CD4-positive, alpha-beta T cell treated with Interleukin-12 subunit alpha and Interleukin-12 subunit beta, for 1 hour (primary cell): ENCODE data around the gene OR2A2.
"Not testable (repeated sequence)": the region's sequence is repeated elsewhere in the genome, so short reads cannot be mapped to it uniquely, and the experiment has no call there.

Source experiments
- DNase-seq: peaks from one replicate; pipeline ENCODE4 v3.0.0-alpha.2; 2020

OR2A2 gene

DNA sequence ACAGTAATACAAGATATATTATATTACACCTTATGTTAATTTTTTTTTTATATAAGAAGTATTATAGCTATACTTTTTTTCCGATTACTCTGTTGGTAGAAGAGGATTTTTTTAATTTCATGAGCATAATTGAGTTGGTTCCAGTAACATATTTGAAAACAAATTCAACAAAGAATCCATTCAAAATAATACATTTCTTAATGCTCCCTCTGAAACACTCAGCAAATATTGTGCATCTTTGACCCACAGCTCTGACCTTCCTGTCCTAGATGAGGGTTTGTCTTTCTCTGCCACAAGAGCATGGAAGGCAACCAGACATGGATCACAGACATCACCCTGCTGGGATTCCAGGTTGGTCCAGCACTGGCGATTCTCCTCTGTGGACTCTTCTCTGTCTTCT is at the start of gene OR2A2:
Gene OR2A2 (plus strand): TSS at position 301 of the 400 bp plus-strand sequence. CDS start 0 bp downstream, at position 301.
- DNase-seq = no peak

DNA sequence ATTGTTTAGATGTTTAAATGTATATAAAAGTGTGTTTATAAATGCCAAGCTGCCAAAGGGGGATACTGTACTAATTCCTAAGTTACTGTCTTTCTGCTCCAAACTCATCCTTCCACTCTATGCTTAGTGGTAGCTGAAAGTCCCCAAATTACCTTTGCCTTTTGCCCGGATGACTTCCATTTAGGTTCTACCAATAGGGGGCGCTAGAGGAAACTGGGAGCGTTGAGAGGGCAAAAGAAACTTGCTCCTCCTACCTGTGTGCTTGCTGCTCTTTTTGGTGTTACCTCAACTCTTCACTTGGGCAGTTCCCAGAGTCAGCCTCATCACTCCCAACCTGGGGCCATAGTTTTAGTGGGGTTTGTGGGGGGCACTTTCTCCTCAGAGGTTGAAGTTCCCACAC is 45.7 kb upstream of the OR2A2 start:
- DNase-seq = no peak

DNA sequence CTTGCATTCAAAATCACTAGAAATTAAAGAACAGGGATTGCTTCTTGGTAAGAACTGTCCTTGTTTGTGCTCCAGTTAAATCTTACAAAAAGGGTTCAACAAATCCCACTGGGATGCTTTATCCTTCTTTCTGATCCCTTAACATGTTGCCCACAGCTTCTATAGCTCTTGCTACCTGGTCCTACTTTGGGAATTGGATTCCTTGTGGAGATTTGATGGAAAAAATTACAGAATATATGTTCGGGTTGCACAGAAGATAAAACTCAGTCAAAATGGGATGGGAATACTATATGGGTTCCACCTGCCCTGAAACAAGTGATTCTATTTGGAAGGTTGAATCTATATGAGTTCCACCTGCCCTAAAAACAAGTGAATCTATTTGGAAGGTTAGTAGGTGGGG is 39.9 kb upstream of the OR2A2 start, which contains the start of gene OR2A25:
Gene OR2A25 (plus strand): TSS at position 301 of the 400 bp plus-strand sequence. CDS start 4,409 bp downstream, outside the sequence.
- no peak for DNase-seq

DNA sequence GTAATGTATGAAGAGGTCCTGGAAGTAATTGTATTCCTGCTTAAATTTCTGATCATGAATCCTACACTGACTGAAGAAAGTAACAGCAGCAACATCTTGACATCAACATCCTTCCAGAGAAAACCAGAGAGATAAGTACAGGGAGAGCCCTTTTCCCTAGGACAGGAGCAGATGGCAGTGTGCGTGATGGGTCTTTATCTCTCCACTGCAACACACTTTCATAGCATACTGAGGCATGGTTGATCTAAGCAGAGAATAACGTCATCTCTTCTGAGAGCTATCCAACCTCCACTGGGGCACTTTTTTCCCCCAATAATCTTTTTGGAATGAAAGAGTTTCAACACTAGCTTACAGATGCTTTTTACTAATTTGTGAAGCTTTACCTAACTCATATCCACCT is 39.4 kb upstream of the OR2A2 start:
- no peak for DNase-seq

DNA sequence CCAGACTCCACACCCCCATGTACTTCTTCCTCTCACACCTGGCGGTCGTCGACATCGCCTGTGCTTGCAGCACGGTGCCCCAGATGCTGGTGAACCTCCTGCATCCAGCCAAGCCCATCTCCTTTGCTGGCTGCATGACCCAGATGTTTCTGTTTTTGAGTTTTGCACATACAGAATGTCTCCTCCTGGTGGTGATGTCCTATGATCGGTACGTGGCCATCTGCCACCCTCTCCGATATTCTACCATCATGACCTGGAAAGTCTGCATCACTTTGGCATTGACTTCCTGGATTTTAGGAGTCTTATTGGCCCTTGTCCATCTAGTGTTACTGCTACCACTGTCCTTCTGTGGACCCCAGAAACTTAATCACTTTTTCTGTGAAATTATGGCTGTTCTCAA is 35.0 kb upstream of the OR2A2 start:
- no peak for DNase-seq

DNA sequence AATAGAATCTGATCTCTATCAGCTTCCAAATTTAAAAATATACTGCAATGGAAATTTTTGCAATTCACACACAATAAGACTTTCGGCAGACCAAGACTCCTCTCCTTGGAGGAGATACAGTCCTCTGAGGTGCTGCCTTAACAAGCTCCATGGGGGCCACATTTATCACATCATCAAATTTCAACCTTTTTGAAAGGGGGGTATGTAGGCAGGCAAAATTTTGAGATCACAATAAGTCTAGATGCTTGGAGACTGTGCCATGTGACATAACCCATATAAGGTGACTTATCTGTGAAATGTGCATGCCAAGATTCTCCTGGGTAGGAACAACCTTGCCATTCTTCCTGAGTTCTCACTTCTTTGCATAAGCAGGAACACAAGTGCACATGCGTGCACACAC is 23.4 kb upstream of the OR2A2 start, which contains the start of gene OR2A12:
Gene OR2A12 (plus strand): TSS at position 301 of the 400 bp plus-strand sequence. CDS start 8,830 bp downstream, outside the sequence.
- DNase-seq = no peak

- no peak for DNase-seq
Observed at GRCh38 chr7:144086730-144087129, 22.7 kb upstream of the OR2A2 start.

DNA sequence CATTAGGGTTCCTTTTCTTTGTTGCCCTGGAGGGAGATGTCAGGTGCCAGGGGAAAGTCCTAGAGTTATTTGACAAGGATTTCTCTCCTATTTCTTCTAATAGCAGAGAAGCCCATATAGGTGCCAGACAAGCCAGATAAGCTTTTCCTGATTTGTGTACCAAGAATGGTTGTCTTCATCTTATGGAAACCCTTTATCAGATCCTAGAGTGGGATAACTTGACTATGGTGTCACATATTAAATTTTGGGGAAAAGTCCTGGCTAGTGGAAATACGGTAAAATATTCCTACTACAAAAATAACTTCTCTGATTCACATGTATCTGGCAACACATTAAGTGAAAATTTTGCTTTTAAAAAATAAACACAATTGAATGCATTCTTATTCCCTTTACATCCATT is 22.2 kb upstream of the OR2A2 start:
- no peak for DNase-seq

GRCh38 chr7:144090667-144091066 is 18.7 kb upstream of the OR2A2 start:
- DNase-seq = no peak

DNA sequence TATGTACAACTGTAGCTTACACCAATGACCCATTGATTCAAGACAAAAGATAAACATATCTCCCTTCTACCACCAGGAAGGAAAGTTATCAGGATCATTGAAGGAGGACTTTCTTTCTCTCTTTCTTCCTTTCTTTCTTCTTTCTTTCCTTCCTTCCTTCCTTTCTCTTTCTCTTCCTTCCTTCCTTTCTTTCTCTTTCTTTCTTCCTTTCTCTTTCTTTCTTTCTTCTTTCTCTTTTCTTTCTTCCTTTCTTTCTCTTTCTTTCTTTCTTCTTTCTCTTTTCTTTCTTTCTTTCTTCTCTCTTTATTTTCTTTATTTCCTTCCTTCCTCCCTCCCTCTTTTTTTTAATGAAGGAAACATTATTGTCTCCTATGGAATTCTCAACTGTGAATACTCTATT is 10.6 kb upstream of the OR2A2 start:
- DNase-seq = no peak

DNA sequence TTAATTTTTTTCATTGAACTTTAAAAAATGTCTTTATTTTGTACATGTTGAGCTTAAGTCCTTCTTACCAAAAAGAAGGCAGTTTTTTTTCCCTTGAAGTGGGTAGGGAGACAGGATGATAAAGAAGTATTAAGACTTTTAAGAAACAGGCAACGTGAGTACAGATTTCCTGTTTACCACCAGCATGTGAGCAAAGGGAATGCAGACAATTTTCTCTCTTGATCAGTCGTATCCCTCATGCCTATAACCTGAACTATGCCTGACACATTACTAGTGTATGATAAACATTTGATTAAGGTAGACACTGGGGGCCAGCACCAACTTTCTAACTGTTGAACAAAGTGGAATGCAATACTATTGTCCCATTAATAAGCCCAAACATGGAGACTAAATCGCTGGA is 8.8 kb upstream of the OR2A2 start:
- no peak for DNase-seq

GRCh38 chr7:144102041-144102440 is 7.3 kb upstream of the OR2A2 start:
- DNase-seq = no peak

DNA sequence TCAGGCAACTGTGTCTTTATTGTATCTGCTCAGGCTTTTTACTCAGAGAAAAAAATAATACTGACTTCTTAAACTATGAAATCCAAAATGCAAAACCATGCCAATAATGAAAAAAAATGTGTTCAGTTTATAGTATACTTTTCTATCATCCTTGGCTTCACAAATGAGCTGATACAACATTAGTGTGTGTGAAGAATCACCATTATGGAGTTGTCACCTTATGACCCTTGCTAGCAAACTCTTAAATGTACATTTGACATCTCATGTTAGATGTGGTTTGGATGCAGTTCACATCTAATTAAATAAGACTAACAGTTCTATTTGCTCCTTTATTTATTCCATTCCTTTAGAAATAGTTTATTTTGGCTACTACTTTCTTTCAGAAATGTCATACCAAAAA is 4.2 kb upstream of the OR2A2 start:
- no peak for DNase-seq

DNA sequence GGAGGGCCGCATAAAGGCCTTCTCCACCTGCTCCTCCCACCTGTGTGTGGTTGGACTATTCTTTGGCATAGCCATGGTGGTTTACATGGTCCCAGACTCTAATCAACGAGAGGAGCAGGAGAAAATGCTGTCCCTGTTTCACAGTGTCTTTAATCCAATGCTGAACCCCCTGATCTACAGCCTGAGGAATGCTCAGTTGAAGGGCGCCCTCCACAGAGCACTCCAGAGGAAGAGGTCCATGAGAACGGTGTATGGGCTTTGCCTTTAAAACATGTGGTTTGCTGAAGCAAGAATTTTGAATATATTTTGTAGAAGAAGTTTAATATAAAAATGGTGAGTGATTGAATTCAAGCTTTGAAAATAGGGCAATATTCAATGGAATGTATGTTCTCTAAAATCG is 889 bp downstream of the OR2A2 start:
- DNase-seq = no peak

DNA sequence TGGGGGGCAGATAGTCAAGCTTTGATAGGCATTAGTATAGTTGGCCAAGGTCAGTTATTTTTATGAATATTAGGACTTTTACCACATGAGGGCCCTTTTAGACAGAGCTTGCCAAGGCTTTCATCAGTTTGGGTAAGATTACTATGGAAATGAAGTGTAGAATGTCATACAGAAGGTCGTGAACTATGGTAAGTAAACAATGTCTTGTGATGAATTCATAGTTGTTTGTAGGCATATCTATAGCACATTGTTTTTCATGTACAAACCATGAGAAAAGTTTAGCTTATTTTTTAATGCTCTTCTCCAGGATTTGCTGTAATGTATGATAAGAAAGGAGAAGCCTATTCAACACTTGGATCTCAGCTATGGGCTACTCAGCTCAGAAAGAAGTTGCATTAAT is 4.3 kb downstream of the OR2A2 start:
- DNase-seq = no peak

DNA sequence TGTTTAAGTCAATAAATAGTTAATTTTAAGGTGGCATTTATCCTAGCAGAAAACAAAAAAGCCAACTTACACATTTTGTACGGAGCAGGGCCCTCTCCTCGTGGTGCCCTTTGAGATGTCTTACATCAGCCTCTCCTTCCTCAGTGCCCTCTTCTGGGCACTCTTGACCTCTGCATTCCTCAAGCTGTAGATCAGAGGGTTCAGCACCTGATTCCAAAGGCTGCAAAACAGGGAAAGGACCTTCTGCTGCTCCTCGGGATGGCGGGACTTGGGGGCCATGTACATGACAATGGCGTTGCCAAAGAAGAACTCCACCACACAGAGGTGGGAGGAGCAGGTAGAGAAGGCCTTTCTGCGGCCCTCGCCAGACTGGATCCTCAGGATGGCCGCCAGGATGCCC is 9.0 kb downstream of the OR2A2 start:
- DNase-seq = no peak

DNA sequence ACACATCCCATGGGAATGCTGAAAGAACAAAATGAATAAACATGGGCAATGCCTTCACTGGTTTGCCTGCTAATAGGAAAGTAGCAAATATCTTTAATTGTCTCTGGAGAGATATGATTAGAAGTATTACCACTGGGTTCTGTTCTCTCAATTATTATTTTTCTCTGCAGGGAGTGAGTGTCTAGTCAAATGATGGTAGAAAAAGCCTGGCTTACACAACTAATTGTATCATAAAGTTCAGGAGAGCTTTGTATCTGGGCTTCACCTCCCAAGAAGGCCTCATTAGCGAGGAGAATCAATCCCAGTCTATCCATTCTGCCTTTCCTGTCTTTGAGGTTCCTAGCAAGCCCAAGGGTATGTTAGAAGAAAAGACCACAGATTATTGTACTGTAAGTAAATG is 13.5 kb downstream of the OR2A2 start, which contains the start of gene OR2A14:
Gene OR2A14 (plus strand): TSS at position 301 of the 400 bp plus-strand sequence. CDS start 5,937 bp downstream, outside the sequence.
- DNase-seq = no peak

DNA sequence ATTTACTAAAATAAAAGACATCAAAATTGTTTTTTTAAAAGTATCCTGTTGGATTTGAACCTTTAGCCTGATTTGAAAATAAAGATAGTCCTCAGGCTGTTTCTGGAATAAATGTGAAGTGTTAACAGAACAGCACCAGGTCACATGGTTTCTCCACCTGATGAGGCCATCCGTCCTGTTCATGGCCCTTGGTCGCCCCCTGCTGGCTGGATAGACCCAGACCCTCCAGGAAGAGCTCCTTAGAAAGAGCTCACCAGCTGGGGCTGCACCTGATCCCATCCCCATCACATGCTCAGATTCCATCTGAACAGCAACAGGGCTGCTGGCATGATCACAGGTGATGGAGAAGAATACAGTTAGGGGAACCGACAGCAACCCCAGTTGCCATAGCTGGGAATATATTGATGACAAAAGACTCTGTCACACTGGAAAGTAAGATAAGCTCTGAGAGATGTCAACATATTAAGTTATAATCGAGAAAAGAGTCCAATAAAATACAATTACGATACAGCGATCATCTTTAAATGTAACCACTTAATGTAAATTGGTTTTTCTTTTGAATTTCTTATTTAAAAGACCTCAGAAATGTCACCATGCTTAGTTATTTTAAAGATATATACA is 18.4 kb downstream of the OR2A2 start:
- peak; percentile 80 for DNase-seq

DNA sequence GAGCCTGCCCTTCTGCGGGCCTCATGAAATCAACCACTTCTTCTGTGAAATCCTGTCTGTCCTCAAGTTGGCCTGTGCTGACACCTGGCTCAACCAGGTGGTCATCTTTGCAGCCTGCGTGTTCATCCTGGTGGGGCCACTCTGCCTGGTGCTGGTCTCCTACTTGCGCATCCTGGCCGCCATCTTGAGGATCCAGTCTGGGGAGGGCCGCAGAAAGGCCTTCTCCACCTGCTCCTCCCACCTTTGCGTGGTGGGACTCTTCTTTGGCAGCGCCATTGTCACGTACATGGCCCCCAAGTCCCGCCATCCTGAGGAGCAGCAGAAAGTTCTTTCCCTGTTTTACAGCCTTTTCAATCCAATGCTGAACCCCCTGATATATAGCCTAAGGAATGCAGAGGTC is 20.2 kb downstream of the OR2A2 start:
- DNase-seq = not testable (repeated sequence)

GRCh38 chr7:144130730-144131129 is 21.3 kb downstream of the OR2A2 start:
- DNase-seq = no peak

DNA sequence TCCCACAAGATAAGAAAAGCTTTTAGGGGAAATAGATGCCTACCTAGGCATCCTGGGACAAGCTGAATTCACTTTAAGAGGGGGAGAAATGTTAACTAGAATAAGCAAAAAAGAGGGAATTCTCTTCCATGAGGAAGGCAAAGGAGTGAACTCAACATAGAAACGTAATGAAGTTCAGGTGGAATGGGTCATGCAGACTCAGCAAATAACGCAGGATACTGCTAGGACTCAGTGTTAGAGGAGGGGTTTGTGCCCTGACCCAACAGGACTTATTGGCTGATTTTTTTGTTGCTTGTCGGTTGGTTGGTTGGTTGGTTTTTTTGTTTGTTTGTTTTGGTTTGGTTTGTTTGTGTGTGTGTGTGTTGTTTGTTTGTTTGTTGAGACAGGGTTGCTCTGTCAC is 22.9 kb downstream of the OR2A2 start:
- no peak for DNase-seq

- DNase-seq = no peak
Observed at GRCh38 chr7:144133307-144133706, 23.9 kb downstream of the OR2A2 start.

DNA sequence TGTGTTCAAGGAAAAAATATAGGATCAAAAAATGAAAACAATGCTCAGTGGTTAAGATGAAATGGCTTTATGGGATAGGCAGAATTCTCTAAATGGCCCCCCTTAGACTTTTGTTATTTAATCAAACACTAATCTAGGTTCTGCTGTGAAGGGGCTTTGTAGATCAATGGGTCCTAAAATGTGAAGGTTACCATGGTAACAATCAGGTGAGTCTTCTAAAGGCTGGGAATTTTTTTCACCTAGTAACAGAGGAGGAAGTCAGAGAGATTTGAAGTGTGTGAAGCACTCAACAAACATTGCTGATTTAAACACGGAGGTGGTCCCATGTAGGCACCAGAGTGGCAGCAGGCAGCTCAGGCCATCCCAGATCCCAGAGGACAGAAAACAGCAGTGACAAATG is 24.7 kb downstream of the OR2A2 start:
- no peak for DNase-seq

DNA sequence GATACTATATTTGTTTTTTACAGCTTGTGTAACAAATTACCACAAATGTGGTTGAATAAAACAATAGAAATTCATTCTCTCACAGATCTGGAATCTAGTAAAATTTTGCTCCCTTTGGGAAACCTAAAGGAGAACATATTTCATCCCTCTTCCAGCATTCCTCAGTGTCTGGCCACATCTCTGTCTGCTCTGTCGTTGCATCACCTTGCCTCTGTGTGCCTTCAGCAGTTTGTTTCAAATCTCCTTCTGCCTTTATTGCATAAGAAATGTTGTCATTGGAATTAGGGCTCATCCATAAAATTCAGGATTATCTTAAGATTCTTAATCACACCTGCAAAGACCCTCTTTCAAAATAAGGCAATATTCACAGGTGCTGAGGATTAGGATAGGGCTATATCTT is 28.1 kb downstream of the OR2A2 start:
- DNase-seq = no peak

DNA sequence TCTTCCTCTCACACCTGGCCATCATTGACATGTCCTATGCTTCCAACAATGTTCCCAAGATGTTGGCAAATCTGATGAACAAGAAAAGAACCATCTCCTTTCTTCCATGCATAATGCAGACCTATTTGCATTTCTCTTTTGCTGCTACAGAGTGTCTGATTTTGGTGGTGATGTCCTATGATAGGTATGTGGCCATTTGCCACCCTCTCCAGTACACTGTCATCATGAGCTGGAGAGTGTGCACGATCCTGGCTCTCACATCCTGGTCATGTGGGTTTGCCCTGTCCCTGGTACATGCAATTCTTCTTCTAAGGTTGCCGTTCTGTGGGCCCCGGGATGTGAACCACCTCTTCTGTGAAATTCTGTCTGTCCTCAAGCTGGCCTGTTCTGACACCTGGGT is 32.8 kb downstream of the OR2A2 start:
- DNase-seq = no peak
